Hepatocyte (in vitro differentiated cells): ENCODE data around the gene PAPOLG.

Experiments
- EZH2phosphoT487 ChIP-seq: fragments of 200-600 bp; sonication (generic); IDR thresholded peaks from one replicate; pipeline ENCODE4 v1.6.1; 2018; ENCODE audit warnings: antibody characterized with exemption, mild to moderate bottlenecking, low read depth, moderate library complexity; ENCODE audit not compliant: unreplicated experiment, severe bottlenecking
- TF ChIP-seq, protein P1 (sequence below): fragments of 200-600 bp; sonication (generic); IDR thresholded peaks from 2 replicates; pipeline ENCODE4 v1.5.1; 2016; ENCODE audit warnings: antibody characterized with exemption, mild to moderate bottlenecking; ENCODE audit not compliant: poor library complexity

DNA sequence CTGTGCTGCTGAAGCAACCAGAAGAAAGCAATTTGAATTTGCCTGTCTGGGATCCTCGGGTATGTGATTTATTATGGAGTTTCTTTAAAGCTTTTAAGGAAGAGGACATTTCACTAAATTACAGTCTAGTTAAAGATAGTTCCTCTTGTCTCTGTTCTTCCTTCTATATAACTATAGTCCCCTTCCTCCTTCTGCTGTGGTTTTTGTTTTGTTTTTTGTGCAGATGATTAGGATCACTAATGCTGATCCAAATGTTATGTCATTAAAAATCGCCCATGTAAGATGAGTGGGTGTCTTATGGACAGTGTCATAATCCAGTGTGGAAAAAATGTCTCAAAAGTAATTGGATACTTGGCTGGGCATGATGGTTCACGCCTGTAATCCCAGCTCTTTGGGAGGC is 24.7 kb downstream of the PAPOLG start:
- TF ChIP-seq, protein P1, sequence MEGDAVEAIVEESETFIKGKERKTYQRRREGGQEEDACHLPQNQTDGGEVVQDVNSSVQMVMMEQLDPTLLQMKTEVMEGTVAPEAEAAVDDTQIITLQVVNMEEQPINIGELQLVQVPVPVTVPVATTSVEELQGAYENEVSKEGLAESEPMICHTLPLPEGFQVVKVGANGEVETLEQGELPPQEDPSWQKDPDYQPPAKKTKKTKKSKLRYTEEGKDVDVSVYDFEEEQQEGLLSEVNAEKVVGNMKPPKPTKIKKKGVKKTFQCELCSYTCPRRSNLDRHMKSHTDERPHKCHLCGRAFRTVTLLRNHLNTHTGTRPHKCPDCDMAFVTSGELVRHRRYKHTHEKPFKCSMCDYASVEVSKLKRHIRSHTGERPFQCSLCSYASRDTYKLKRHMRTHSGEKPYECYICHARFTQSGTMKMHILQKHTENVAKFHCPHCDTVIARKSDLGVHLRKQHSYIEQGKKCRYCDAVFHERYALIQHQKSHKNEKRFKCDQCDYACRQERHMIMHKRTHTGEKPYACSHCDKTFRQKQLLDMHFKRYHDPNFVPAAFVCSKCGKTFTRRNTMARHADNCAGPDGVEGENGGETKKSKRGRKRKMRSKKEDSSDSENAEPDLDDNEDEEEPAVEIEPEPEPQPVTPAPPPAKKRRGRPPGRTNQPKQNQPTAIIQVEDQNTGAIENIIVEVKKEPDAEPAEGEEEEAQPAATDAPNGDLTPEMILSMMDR: no peak
- TF ChIP-seq EZH2phosphoT487: no peak
